Measurements from ENCODE around the gene SIGLEC8. TPM values are rescaled to one million over a fixed set of nuclear protein-coding genes. Genes with fewer than 3 reads are reported as not detected.

The SIGLEC8 gene
- total and polyA plus RNA-seq, 2 of the 8 experiments (the other 6 are each of a cell fraction or from before 2014, with no cell fraction given) = not detected

DNA sequence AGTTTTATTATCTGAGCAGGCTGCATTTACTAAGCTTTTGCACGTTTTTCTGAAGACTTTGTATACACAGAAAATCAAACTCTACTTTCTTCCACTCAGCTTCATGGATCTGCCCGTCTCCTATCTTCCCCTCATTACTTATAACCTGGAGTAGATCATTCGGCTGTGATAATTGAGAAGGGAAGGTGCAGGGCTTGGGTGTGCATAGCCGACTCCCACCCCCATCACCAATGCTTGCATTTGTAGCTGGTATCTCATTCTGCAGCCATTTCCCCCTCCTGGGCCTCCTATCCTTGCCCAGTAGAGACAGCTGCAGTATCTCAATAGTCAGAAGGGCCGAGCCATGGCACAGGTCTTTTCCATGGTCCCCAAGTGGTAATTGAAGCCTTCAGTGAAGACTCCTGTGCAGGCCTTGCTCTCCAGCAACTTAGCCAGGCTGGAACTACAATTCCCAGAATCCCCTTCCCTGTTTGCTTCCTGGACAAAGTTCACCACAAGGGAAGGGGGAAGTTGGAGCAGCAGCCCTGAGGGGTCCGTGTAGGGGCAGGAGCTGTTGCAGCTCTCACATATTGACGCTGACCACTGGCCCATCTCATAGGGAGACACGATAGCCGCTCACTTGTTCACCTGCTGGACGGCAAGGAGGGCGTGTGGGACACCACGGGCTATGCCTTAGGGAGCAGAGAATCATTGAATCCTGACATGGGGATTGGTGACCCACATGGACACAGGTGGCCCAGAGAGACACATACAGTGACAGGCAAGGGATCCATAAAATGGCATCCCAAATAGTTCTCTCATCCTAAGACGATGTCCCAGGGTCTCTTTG lies 2.1 kb upstream of the SIGLEC8 start:
- Histone ChIP-seq H2BK5ac (ENCODE audit: low read depth, low read length) (0 out of 2 replicates have a peak overlapping the region, but pooled peaks have one; percentile 56), H3K23ac (ENCODE audit: insufficient read length) (no peak overlapping the region), H2AFZ (ENCODE audit: low read length) (no peak overlapping the region), H4K8ac (ENCODE audit: extremely low read depth, insufficient read depth, low read length) (peak overlapping the region; percentile 81; the same call in 1 of the 2 replicates), H4K20me1 (replicated peaks in 1 of 2; ENCODE audit: control insufficient read depth in 1 of 2, insufficient read depth in 2 of 2, low read length in 2 of 2) (no peaks in the 10 kb centered on the region), H3K23me2 (ENCODE audit: low read depth, low read length) (peaks cover 5% of the 10 kb centered on the region; the same call in 1 of the 2 replicates), H3K18ac (ENCODE audit: extremely low read depth, low read length) (no peak overlapping the region), H3K27ac (ENCODE audit: low read depth, low read length) (no peak overlapping the region), H3K4me3 (ENCODE audit: extremely low read depth in 1 of 4, insufficient read depth in 2 of 4, low read depth in 3 of 4, low read length in 4 of 4) (peak overlapping the region in 3 of 4 experiments; percentile 2 to 47 (median 40); a peak in 2 of 8 replicates), H2BK12ac (ENCODE audit: low read depth, low read length) (0 out of 2 replicates have a peak overlapping the region, but pooled peaks have one; percentile 31), H3K27me3 (replicated peaks in 1 of 4; ENCODE audit: control insufficient read depth in 3 of 4, extremely low read depth in 1 of 4, insufficient read depth in 3 of 4, low read length in 3 of 4) (no peaks in the 10 kb centered on the region), H3K79me2 (ENCODE audit: control insufficient read depth in 1 of 2, insufficient read depth in 2 of 2, low read length in 2 of 2) (no peaks in the 10 kb centered on the region), H3K56ac (replicated peaks; ENCODE audit: insufficient read length, low read depth, low read length) (no peak overlapping the region), H2BK20ac (ENCODE audit: low read length) (no peak overlapping the region), H3K4ac (replicated peaks; ENCODE audit: insufficient read length, low read depth, low read length) (peak overlapping the region; percentile 33), H3K9me3 (ENCODE audit: insufficient read depth in 2 of 2, low read depth in 1 of 2, low read length in 1 of 2) (peaks cover 33 to 41% of the 10 kb centered on the region in 2 experiments; a peak in 3 of 4 replicates), H3K4me1 (replicated peaks in 1 of 4; ENCODE audit: control insufficient read depth in 3 of 4, insufficient read depth in 4 of 4, low read length in 3 of 4) (peaks cover 0 to 3% (median 0%) of the 10 kb centered on the region in 4 experiments; a peak in 1 of 7 replicates), H4K5ac (ENCODE audit: insufficient read length, low read depth, low read length) (peak overlapping the region; percentile 34), H3K36me3 (ENCODE audit: control insufficient read depth in 2 of 4, insufficient read depth in 4 of 4, low read length in 3 of 4) (no peaks in the 10 kb centered on the region), H2BK15ac (ENCODE audit: low read length) (peak overlapping the region; percentile 97), H2AK5ac (ENCODE audit: low read depth, low read length) (no peak overlapping the region), H3K14ac (ENCODE audit: insufficient read length) (no peak overlapping the region), H4K91ac (replicated peaks; ENCODE audit: insufficient read length, low read length) (peak overlapping the region; percentile 41), H3K4me2 (ENCODE audit: insufficient read depth in 1 of 2, low read depth in 2 of 2, low read length in 2 of 2) (peak overlapping the region; percentile 55 to 93), H3K9ac (replicated peaks in 1 of 4; ENCODE audit: extremely low read depth in 1 of 4, low read depth in 3 of 4, low read length in 3 of 4) (no peak overlapping the region), H3K79me1 (ENCODE audit: low read depth, low read length) (no peaks in the 10 kb centered on the region), H2BK120ac (replicated peaks; ENCODE audit: low read depth, low read length) (no peak overlapping the region)
- DNase-seq (ENCODE audit: low read depth in 1 of 2, low spot score in 2 of 2) (no peak), FAIRE-seq (no peak)
- TF ChIP-seq GABPA (IDR thresholded peaks at IDR 0.05; ENCODE audit: borderline replicate concordance, insufficient read depth, low read length) = peak; percentile 87; the same call in 1 of the 2 replicates
- no peak for TF ChIP-seq BACH1 (IDR thresholded peaks at IDR 0.05; ENCODE audit: low read length)
- peak; percentile 74 for TF ChIP-seq CHD2 (IDR thresholded peaks at IDR 0.05; ENCODE audit: low read length)
- peak; percentile 75 for TF ChIP-seq SIX5 (IDR thresholded peaks at IDR 0.05; ENCODE audit: low read depth, low read length)
- 73% methylated on average over 13 of the region's 13 CpGs; no CpG with 5 or more reads in 1 of the 2 experiments for WGBS, 2 experiments (ENCODE audit: extremely low coverage in 1 of 2, insufficient coverage in 1 of 2, insufficient read length in 1 of 2, insufficient replicate concordance in 2 of 2, low coverage in 1 of 2, low lambda C conversion rate in 2 of 2, missing lambda C conversion rate in 1 of 2)
- ChIA-PET POLR2A (ENCODE audit: partially characterized antibody) (no interaction called here), CTCF (ENCODE audit: partially characterized antibody) (interaction anchor here (0.7 to 3.7 kb wide), 4 partner anchors 11 to 39 kb away, joined by 3 to 22 read pairs (median 4); no protein-coding TSS in a partner anchor)

Data from H1 (cell line).